HG02759 (cell line): ENCODE measurements around the gene LONP1.

Experiments used
- ATAC-seq: cut with Tn5 transposase; IDR thresholded peaks from one replicate; pipeline ENCODE4 v1.9.1; 2021; ENCODE audit warnings: mild to moderate bottlenecking, moderate library complexity; ENCODE audit not compliant: unreplicated experiment

Gene LONP1

GRCh38 chr19:5679289-5680083 is 40.5 kb downstream of the LONP1 start:
- ATAC-seq, result no peak

GRCh38 chr19:5678071-5678718 is 41.8 kb downstream of the LONP1 start:
- ATAC-seq, result no peak

- no peak for ATAC-seq
Measured at GRCh38 chr19:5677580-5677979, 42.4 kb downstream of the LONP1 start.

DNA sequence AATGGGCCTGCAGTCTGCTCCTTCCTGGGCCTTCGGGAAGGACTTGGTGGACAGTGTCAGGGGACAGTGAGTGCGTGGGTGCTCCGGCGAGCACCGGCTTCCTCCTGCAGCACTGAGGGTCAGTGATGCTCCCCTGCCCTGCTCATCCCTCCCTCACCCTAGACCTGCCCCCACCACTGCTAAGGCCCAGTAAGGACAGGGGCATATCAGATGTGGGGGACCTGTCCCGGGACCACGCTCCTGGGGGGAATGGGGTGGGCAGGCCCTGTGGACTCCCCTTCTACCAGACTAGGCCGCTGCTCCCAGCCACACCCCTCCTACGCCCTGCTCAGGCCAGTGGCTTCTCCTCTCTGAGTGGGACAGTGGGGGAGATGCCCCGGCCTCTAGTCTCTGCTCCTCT is 42.8 kb downstream of the LONP1 start:
- ATAC-seq, result no peak

DNA sequence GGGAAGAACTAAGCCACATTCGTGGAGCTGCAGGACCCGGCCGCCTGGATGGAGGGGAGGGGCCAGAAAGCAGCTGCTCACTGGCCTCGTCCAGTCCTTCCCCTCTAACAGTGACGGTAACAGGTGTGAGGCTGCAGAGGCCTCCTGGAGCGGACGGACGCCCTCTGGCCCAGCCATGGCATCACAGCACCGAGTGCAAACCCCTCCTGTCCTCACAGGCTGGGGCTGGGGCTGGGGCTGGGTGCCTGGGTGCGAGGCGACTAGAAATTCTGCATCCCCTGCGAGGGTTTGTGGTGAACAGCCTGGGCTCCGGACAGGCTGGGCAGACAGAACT is 43.2 kb downstream of the LONP1 start:
- ATAC-seq, result no peak

DNA sequence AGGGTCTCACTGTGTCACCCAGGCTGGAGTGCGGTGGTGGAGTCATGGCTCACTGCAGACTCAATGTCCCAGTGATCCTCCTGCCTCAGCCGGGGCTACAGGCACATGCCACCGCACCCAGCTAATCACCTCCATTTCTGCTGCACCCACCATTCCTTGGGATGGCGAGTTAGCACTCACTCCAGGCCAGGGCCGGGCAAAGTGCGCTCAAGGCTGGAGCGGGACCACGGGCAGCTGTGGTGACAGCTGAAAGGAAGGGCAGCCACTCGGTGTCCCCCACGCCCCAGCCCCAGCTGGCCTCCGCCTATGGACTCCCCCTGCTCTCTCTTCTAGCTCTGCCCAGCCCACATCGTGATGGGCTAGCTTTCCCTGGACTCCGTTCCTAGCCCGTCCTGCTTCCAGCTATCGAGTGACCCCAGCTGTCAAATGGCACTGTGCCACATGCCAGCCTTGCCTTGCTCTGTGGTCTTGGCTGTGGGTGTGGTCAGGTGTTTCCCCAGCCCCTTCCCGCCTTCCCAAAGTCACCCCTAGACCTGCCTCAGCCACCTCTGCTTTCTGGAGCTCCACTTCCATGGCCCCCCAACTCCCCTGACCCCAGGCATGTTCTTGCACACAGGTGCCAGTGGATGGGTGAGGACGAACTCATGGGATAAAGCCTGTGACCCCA is 43.7 kb downstream of the LONP1 start:
- ATAC-seq, result no peak

DNA sequence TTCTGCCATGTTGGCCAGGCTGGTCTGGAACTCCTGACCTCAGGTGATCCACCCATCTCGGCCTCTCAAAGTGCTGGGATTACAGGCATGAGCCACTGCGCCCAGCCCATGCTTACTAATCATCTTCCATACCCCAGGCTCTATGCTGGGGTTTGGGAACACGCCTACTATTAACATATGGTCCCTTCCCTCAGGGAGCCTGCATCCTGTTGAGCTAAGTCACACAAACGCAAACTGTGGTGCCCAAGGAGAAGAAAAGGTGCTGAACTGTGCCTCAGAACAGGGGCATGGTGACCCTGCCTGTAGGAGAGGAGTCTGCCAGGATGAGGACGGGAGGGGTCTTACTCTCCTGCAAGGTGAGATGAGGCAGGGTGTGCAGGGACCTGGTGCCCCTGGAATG is 45.2 kb downstream of the LONP1 start:
- no peak for ATAC-seq

DNA sequence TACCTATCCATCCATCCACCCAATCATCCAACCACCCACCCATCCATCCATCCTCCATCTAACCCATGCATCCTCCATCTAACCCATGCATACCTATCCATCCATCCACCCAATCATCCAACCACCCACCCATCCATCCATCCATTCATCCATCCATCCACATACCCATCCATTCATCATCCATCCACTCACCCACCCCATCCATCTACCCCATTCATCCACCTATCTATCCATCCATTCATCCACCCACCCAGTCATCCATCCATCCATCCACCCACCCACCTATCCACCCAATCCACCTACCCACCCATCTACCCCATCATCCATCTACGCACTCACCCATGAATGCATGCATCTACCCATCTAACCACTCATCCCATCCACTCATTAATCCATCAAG is 46.2 kb downstream of the LONP1 start:
- no peak for ATAC-seq

DNA sequence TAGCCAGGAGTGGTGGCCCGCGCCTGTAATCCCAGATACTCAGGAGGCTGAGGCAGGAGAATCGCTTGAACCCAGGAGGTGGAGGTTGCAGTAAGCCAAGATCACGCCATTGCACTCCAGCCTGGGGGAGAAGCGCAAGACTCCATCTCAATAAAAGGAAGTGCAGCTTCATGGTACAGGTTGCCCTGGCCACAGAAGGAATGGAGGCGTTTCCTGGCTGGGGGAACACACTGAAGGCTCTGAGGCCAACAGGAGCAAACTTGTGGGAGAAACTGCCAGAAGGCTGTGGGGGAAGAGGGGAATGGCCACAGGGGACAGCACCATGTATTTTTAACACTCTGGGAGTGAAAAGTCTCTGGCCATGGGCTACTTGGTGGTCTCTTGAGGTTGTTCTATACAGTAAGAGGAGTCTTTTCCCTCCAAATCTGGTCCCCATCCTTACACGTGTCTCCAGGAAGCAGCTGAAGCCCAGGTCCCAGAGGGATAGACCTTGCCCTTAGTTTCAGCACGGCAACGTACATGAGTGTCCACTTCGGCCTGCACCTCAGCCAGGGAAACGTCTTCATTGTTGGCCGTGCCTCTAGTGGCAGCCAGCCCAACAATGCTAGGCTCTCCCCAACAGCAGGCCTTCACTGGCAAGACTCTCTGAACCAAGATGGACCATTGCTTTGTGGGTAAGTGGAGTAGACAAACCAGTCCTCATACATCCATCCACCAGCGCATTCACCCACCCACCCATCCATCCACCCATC is 47.1 kb downstream of the LONP1 start:
- no peak for ATAC-seq

DNA sequence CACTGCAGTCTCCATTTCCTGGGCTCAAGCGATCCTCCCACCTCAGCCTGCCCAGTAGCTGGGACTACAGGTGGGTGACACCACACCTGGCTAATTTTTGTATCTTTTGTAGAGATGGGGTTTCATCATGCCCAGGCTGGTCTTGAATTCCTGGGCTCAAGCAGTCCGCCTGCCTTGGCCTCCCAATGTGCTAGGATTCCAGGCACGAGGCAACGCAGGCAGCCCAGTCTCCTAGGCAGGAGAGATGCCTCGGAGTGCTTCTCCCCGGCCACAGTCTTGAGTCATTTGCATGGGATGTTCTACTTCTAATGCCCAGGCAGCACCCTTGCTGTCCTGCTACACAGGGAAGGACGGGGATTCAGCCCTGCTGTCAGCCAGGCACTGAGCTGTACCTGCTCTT is 48.3 kb downstream of the LONP1 start:
- ATAC-seq, result no peak

- no peak for ATAC-seq
Measured at GRCh38 chr19:5669212-5669611, 50.7 kb downstream of the LONP1 start.

- no peak for ATAC-seq
Measured at GRCh38 chr19:5667751-5668271, 52.1 kb downstream of the LONP1 start.

GRCh38 chr19:5666921-5667610 is 52.9 kb downstream of the LONP1 start:
- ATAC-seq, result no peak

DNA sequence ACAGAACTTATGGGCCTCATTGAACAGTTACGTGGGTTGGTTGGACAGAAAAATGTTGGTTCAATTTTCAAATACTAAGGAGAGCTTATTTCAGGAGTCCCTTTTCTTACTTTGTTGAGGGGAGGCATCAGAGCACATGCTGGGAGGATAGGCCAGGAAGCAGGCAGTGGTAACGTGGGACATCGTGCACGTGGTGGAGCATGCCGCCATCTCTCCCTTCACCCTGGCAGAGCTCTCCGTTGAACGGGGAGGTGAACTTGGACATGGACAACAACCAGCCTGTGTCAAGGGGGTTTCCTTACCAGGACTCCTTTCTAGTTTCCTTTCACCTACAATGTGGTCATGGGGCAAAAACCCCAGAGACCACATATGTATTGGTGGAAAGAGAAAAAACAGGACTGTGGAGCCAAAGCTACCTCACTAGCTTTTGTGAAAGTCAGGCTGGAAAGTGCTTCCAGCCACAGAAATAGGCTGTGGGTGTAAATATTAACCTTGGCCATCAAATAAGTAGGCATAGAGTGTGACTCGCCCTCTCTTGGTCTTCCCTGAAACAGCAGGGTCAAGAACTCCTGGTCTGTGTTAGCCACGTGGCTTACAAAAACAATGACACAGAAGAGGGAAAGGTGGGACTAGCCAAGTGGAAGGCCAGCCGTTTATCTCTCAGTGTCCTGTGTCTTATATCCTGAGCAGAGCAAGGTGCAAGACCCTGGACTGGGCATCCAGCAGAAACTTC is 54.0 kb downstream of the LONP1 start:
- ATAC-seq, result no peak

DNA sequence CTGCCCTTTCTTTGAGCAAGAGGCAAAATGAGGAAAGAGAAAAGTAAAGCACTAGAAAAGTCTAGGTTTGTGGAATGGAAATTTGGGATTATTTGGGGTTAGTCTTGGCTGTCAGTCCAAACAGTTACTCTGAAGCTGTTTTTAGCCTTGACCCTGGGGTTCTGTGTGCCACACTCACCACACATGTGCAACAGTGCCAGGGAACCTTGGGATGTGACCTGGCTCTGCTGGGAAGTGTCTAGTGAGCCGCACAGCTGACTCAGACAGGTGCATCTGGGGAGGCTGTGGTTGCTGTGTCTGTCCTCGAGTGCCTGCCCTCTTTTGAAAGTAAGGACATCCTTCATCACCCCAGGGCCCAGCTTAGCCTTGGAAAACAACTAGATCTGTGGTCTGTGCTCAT is 55.4 kb downstream of the LONP1 start:
- ATAC-seq, result no peak

DNA sequence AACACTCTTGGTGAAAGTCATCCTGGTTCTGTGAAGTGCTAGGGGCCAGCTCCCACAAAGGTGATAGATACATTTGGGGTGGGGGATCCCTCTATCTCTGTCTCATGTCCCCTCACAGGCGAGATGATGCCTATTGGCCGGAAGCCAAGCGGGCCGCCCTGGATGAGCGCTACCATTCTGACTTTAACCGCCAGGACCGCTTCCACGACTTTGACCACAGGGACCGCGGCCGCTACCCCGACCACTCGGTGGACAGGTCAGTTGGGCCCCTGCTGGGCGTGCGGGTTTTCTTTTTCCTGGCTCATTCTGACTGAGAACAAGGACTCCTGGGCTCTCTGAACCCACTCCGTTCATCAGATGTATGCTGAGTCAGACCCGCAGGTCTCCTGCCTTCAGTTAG is 56.0 kb downstream of the LONP1 start:
- ATAC-seq, result no peak

- ATAC-seq, result no peak
Measured at GRCh38 chr19:5661483-5661882, 58.5 kb downstream of the LONP1 start.

DNA sequence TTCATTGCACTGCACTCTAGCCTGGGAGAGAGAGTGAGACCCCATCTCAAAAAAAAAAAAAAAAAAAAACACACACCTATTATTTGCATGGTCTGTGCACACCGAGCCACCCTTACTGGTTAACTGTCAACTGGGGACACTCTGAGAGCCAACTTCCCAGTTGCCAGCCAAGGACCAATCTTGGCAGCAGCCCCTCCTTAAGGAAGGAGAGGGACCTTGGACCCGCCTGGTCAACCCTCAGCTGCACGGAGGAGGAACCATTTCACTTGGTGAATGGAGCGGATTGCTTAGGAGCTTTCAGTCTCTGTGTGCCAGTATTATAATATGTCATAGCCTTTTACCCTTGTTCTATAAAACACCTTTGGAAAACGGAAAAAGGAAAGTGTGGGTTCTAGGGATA is 64.5 kb downstream of the LONP1 start:
- ATAC-seq, result no peak

DNA sequence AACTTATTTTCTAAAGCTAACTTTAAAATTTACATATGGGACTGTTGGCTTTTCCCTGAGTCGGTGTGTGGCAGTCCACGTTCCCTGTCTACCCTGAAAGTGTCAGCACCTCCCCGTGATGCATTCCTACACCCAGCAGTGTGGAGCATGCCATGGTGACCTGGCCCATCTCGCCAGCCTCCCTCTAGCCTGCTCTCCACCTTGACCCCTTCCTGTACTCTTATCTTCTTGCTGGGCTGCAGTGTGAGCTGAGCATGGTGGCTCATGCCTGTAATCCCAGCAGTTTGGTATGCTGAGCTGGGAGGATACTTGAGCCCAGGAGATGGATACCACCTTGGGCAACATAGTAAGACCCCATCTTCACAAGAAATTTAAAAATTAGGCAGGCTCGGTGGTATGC is 65.0 kb downstream of the LONP1 start:
- ATAC-seq, result no peak

- no peak for ATAC-seq
Measured at GRCh38 chr19:5652261-5652660, 67.7 kb downstream of the LONP1 start.
